ENCODE results near the gene GNAI1.

- no peak for TF ChIP-seq MAX (IDR thresholded peaks at IDR 0.05; ENCODE audit: low read depth, low read length)
- TF ChIP-seq CTCF (IDR thresholded peaks at IDR 0.05 in 2 of 3, conservative IDR thresholded peaks at IDR 0.05 in 1 of 3; ENCODE audit: control insufficient read depth in 2 of 3, extremely low read depth in 1 of 3, insufficient read depth in 1 of 3, low read depth in 3 of 3, low read length in 3 of 3), result no peak
- TF ChIP-seq USF2 (IDR thresholded peaks at IDR 0.05; ENCODE audit: borderline replicate concordance, low read depth, low read length), result no peak
- TF ChIP-seq TBL1XR1 (IDR thresholded peaks at IDR 0.05; ENCODE audit: low read depth, low read length), result no peak
- no peak for TF ChIP-seq ELK1 (IDR thresholded peaks at IDR 0.05; ENCODE audit: low read depth, low read length)
- TF ChIP-seq GABPA (IDR thresholded peaks at IDR 0.05; ENCODE audit: low read depth), result no peak
- no peak for TF ChIP-seq RELB (IDR thresholded peaks at IDR 0.05; ENCODE audit: low read depth)
- no peak for TF ChIP-seq SPI1 (IDR thresholded peaks at IDR 0.05; ENCODE audit: borderline replicate concordance, insufficient read depth, low read depth, low read length)
- TF ChIP-seq CEBPB (IDR thresholded peaks at IDR 0.05; ENCODE audit: borderline replicate concordance in 1 of 2, low read depth in 2 of 2, low read length in 2 of 2), result no peak
- TF ChIP-seq MTA3 (IDR thresholded peaks at IDR 0.05; ENCODE audit: borderline replicate concordance, low read length), result no peak
- no peak for TF ChIP-seq POLR2A (IDR thresholded peaks at IDR 0.05; ENCODE audit: low read depth, low read length)
- no peak for TF ChIP-seq SP1 (IDR thresholded peaks at IDR 0.05; ENCODE audit: low read depth, low read length)
- TF ChIP-seq TAF1 (IDR thresholded peaks at IDR 0.05; ENCODE audit: borderline replicate concordance, low read depth, low read length), result no peak
- TF ChIP-seq JUNB (IDR thresholded peaks at IDR 0.05), result no peak
Measured at GRCh38 chr7:80207501-80207900, 72.9 kb downstream of the GNAI1 start.

All from GM12878 (cell line).